NT2/D1 (cell line): ENCODE data around the gene B3GALT5.

Source experiments
- DNase-seq: peaks from one replicate; pipeline ENCODE4 v3.0.0-alpha.2; 2011; ENCODE audit warnings: low read depth, low spot score
- H3K27me3 ChIP-seq: 2 replicates; pipeline ENCODE4 v1.6.0; 2011; ENCODE audit warnings: mild to moderate bottlenecking; ENCODE audit not compliant: insufficient read length, insufficient read depth
- H3K36me3 ChIP-seq: 2 replicates; pipeline ENCODE4 v1.6.1; 2011; ENCODE audit warnings: mild to moderate bottlenecking, low read length, mixed read lengths; ENCODE audit not compliant: insufficient read depth, insufficient read length
- H3K4me1 ChIP-seq: 2 replicates; pipeline ENCODE4 v1.5.1; 2011; ENCODE audit not compliant: insufficient read depth, insufficient read length
- H3K4me3 ChIP-seq: 2 replicates; pipeline ENCODE4 v1.5.1; 2011; ENCODE audit warnings: low read depth; ENCODE audit not compliant: insufficient read length
- H3K9ac ChIP-seq: 2 replicates; pipeline ENCODE4 v1.6.0; 2011; ENCODE audit warnings: low read depth; ENCODE audit not compliant: insufficient read length
- H3K9me3 ChIP-seq: 2 replicates; pipeline ENCODE4 v1.5.1; 2011; ENCODE audit warnings: mild to moderate bottlenecking, low read length; ENCODE audit not compliant: insufficient read depth
- SUZ12 ChIP-seq: IDR thresholded peaks from 2 replicates; pipeline ENCODE4 v1.6.1; 2011; ENCODE audit not compliant: insufficient read length, insufficient read depth; ENCODE audit errors: extremely low read depth
- YY1 ChIP-seq: IDR thresholded peaks from 2 replicates; pipeline ENCODE4 v1.6.1; 2011; ENCODE audit not compliant: insufficient read length, insufficient read depth
- ZNF274 ChIP-seq: IDR thresholded peaks from 2 replicates; pipeline ENCODE4 v1.6.1; 2011; ENCODE audit warnings: mild to moderate bottlenecking, low read depth, low read length

B3GALT5 gene

DNA sequence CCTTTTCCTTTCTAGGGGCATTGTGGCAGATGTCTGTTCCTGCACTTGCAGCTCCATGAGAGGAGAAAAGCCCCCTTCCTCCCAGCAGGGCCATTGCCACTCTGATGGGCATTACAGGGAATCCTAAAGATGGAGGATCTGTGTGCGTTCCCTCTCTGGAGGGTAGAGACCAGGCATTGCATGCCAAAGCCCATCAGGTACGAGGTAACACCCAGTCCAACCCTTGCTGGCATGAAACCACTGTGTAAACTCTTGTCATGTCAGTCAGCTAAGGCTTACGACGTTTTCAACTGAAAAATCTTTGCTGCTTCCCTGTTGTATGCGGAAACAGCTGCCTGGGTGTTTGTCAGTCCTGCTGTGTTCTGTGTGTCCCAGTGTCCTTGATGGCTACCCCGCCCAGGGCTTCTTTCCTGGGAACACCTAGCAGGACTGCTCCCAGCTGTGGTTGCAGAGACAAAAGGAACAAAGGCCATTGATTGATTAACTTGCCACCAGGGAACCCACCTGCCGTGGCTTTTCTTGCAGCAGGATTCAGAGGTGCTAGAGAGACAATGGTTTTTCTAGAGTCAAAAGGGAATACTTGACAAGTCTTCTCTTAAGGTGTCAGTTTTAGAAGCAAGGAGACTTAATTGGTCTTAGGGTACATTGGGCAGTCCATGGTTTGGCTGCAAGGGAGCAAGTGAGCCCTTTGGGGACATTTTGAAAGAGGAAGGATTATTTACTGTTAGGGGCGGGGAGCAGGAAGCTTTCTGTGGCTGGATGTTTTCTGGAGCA lies 24.6 kb downstream of the B3GALT5 start:
- DNase-seq: peak; percentile 43
- H3K9ac ChIP-seq: no peak overlapping the region
- H3K9me3 ChIP-seq: no peaks in the 10 kb centered on the region
- no peaks in the 10 kb centered on the region for H3K27me3 ChIP-seq
- no peak overlapping the region for H3K4me3 ChIP-seq
- peaks cover 13% of the 10 kb centered on the region for H3K4me1 ChIP-seq
- TF ChIP-seq SUZ12 (no peak), ZNF274 (no peak), YY1 (no peak)
- H3K36me3 ChIP-seq: no peaks in the 10 kb centered on the region

- Histone ChIP-seq H3K4me1 (peaks cover 13% of the 10 kb centered on the region), H3K9me3 (no peaks in the 10 kb centered on the region)
- DNase-seq: no peak
These were observed 25.2 kb downstream of the B3GALT5 start for GRCh38 chr21:39637971-39638240.

DNA sequence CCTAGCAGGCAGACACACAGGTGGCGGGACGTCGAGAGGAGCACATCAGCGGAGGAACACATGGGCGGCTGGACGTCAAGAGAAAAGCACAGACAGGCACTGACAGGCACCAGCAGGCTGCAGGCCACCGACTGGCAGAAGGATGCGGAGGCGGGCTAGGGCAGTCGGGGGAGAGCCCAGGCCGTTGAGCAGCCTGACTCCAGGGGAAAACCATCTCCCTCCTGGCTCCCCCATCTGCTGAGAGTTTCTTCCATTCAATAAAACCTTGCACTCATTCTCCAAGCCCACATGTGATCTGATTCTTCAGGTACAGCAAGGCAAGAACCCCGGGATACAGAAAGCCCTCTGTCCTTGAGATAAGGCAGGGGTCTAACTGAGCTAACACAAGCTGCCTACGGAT lies 25.5 kb downstream of the B3GALT5 start:
- no peaks in the 10 kb centered on the region for H3K9me3 ChIP-seq
- H3K9ac ChIP-seq: no peak overlapping the region
- TF ChIP-seq SUZ12 (no peak), YY1 (no peak), ZNF274 (no peak)
- H3K36me3 ChIP-seq: no peaks in the 10 kb centered on the region
- no peak overlapping the region for H3K4me3 ChIP-seq
- no peaks in the 10 kb centered on the region for H3K27me3 ChIP-seq
- H3K4me1 ChIP-seq: peaks cover 13% of the 10 kb centered on the region
- no peak for DNase-seq

More at GRCh38 chr21:39637971-39638240, 25.2 kb downstream of the B3GALT5 start:
- no peaks in the 10 kb centered on the region for H3K27me3 ChIP-seq
- TF ChIP-seq YY1: no peak
- no peak for TF ChIP-seq ZNF274
- TF ChIP-seq SUZ12: no peak
- H3K4me3 ChIP-seq: no peak overlapping the region
- no peak overlapping the region for H3K9ac ChIP-seq
- H3K36me3 ChIP-seq: no peaks in the 10 kb centered on the region

GRCh38 chr21:39640754-39641153 lies 28.0 kb downstream of the B3GALT5 start:
- DNase-seq: no peak
- H3K9ac ChIP-seq: no peak overlapping the region
- no peak overlapping the region for H3K4me3 ChIP-seq
- no peaks in the 10 kb centered on the region for H3K36me3 ChIP-seq
- TF ChIP-seq ZNF274: no peak
- no peak for TF ChIP-seq YY1
- TF ChIP-seq SUZ12: no peak
- no peaks in the 10 kb centered on the region for H3K27me3 ChIP-seq
- no peaks in the 10 kb centered on the region for H3K9me3 ChIP-seq
- H3K4me1 ChIP-seq: peaks cover 16% of the 10 kb centered on the region

DNA sequence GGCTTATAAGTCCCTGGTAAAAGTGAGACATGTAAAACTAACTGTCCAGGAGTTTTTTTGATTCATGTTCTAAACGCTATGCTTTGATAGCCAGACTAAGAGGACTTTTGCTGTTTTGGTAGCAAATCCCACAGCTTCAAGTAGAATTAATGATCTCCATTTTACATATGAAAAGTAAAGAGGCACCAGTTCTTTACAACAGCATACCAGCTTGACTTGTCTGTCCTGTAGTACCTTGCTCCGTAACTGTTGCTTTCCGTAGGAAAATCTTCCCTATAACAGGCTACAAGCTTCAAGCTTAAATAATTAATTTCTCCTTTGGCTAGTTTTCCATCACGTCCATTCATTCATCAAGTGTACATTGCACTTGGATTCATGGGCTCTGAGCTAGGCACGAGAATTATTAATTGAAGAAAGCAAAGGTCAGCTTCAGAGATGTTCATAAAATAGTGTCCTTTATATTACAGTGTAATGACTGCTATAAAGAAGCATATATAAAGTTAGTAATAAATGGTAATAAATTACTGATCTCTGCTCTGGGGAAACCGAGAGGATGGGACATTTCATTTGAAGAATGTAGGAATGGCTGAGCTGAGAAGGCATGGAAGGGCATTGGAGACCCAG lies 29.2 kb downstream of the B3GALT5 start:
- Histone ChIP-seq H3K4me3 (no peak overlapping the region), H3K36me3 (no peaks in the 10 kb centered on the region), H3K27me3 (no peaks in the 10 kb centered on the region), H3K9me3 (no peaks in the 10 kb centered on the region), H3K4me1 (peaks cover 14% of the 10 kb centered on the region), H3K9ac (no peak overlapping the region)
- DNase-seq: peak; percentile 44
- TF ChIP-seq YY1 (no peak), SUZ12 (no peak), ZNF274 (no peak)

DNA sequence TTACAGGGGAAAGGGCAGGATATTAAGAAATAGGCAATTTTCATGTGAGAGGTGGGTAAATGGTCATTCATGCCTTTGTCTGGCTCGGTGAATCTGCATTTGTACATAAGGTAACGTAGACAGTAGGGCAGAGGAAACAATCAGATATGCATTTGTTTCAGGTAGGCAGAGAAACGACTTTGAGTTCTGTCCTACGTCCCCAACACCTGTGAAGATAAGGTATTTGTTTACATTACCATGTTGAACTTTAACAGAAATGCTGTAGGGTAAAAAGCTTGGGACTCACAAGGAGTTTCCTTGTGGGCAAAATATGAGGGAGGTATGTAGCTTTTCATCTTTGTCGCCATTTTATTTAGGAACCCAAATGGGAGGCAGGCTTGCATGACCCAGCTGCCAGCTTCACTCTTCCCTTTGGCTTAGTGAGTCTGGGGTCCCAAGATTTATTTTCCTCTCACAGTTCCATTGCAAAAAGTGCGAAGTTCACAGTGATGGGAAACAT lies 31.4 kb downstream of the B3GALT5 start:
- Histone ChIP-seq H3K4me3 (no peak overlapping the region), H3K36me3 (no peaks in the 10 kb centered on the region), H3K4me1 (peaks cover 4% of the 10 kb centered on the region), H3K9ac (no peak overlapping the region), H3K9me3 (no peaks in the 10 kb centered on the region), H3K27me3 (no peaks in the 10 kb centered on the region)
- no peak for DNase-seq
- TF ChIP-seq ZNF274 (no peak), YY1 (no peak), SUZ12 (no peak)

GRCh38 chr21:39645331-39645730 lies 32.6 kb downstream of the B3GALT5 start:
- no peak for DNase-seq
- H3K4me3 ChIP-seq: no peak overlapping the region
- peaks cover 4% of the 10 kb centered on the region for H3K4me1 ChIP-seq
- no peak overlapping the region for H3K9ac ChIP-seq
- no peak for TF ChIP-seq ZNF274
- no peaks in the 10 kb centered on the region for H3K27me3 ChIP-seq
- H3K9me3 ChIP-seq: no peaks in the 10 kb centered on the region
- no peaks in the 10 kb centered on the region for H3K36me3 ChIP-seq
